Measurements from ENCODE around the gene MYRF.

Gene MYRF

GRCh38 chr11:61799665-61800284 is 47.3 kb downstream of the MYRF start:
- Histone ChIP-seq H3K36me3 (ENCODE audit: control insufficient read depth, insufficient read depth, low read length) (no peaks in the 10 kb centered on the region), H3K27me3 (ENCODE audit: control insufficient read depth, insufficient read depth, low read length) (no peaks in the 10 kb centered on the region), H3K4me1 (ENCODE audit: control insufficient read depth, insufficient read depth, low read length) (no peaks in the 10 kb centered on the region), H3K4me3 (ENCODE audit: low read length) (no peak overlapping the region), H3K9ac (ENCODE audit: low read length) (no peak overlapping the region), H3K9me3 (ENCODE audit: control insufficient read depth, low read length) (no peaks in the 10 kb centered on the region)

GRCh38 chr11:61800331-61801281 is 48.2 kb downstream of the MYRF start:
- Histone ChIP-seq H3K36me3 (ENCODE audit: control insufficient read depth, insufficient read depth, low read length) (no peaks in the 10 kb centered on the region), H3K4me3 (ENCODE audit: low read length) (no peak overlapping the region), H3K9ac (ENCODE audit: low read length) (no peak overlapping the region), H3K27me3 (ENCODE audit: control insufficient read depth, insufficient read depth, low read length) (no peaks in the 10 kb centered on the region), H3K4me1 (ENCODE audit: control insufficient read depth, insufficient read depth, low read length) (no peaks in the 10 kb centered on the region), H3K9me3 (ENCODE audit: control insufficient read depth, low read length) (no peaks in the 10 kb centered on the region)

- Histone ChIP-seq H3K9ac (ENCODE audit: low read length) (no peak overlapping the region), H3K27me3 (ENCODE audit: control insufficient read depth, insufficient read depth, low read length) (no peaks in the 10 kb centered on the region), H3K4me1 (ENCODE audit: control insufficient read depth, insufficient read depth, low read length) (no peaks in the 10 kb centered on the region), H3K4me3 (ENCODE audit: low read length) (no peak overlapping the region), H3K9me3 (ENCODE audit: control insufficient read depth, low read length) (no peaks in the 10 kb centered on the region), H3K36me3 (ENCODE audit: control insufficient read depth, insufficient read depth, low read length) (no peaks in the 10 kb centered on the region)
Measured at GRCh38 chr11:61802605-61803004, 50.2 kb downstream of the MYRF start.

- no peak overlapping the region for H3K4me3 ChIP-seq (ENCODE audit: low read length)
- no peaks in the 10 kb centered on the region for H3K36me3 ChIP-seq (ENCODE audit: control insufficient read depth, insufficient read depth, low read length)
- no peaks in the 10 kb centered on the region for H3K9me3 ChIP-seq (ENCODE audit: control insufficient read depth, low read length)
- no peak overlapping the region for H3K9ac ChIP-seq (ENCODE audit: low read length)
- H3K4me1 ChIP-seq (ENCODE audit: control insufficient read depth, insufficient read depth, low read length) = no peaks in the 10 kb centered on the region
- H3K27me3 ChIP-seq (ENCODE audit: control insufficient read depth, insufficient read depth, low read length) = no peaks in the 10 kb centered on the region
Measured at GRCh38 chr11:61803889-61804647, 51.6 kb downstream of the MYRF start.

GRCh38 chr11:61805146-61805545 is 52.7 kb downstream of the MYRF start:
- no peak overlapping the region for H3K4me3 ChIP-seq (ENCODE audit: low read length)
- no peaks in the 10 kb centered on the region for H3K27me3 ChIP-seq (ENCODE audit: control insufficient read depth, insufficient read depth, low read length)
- H3K36me3 ChIP-seq (ENCODE audit: control insufficient read depth, insufficient read depth, low read length) = no peaks in the 10 kb centered on the region

GRCh38 chr11:61806785-61807184 is 54.3 kb downstream of the MYRF start:
- H3K27me3 ChIP-seq (ENCODE audit: control insufficient read depth, insufficient read depth, low read length) = no peaks in the 10 kb centered on the region
- no peaks in the 10 kb centered on the region for H3K4me1 ChIP-seq (ENCODE audit: control insufficient read depth, insufficient read depth, low read length)
- no peaks in the 10 kb centered on the region for H3K9me3 ChIP-seq (ENCODE audit: control insufficient read depth, low read length)
- no peak overlapping the region for H3K9ac ChIP-seq (ENCODE audit: low read length)
- H3K4me3 ChIP-seq (ENCODE audit: low read length) = no peak overlapping the region
- H3K36me3 ChIP-seq (ENCODE audit: control insufficient read depth, insufficient read depth, low read length) = no peaks in the 10 kb centered on the region

More at GRCh38 chr11:61805146-61805545, 52.7 kb downstream of the MYRF start:
- Histone ChIP-seq H3K4me1 (ENCODE audit: control insufficient read depth, insufficient read depth, low read length) (no peaks in the 10 kb centered on the region), H3K9me3 (ENCODE audit: control insufficient read depth, low read length) (no peaks in the 10 kb centered on the region), H3K9ac (ENCODE audit: low read length) (no peak overlapping the region)

GRCh38 chr11:61810671-61811175 is 58.3 kb downstream of the MYRF start:
- Histone ChIP-seq H3K9me3 (ENCODE audit: control insufficient read depth, low read length) (no peaks in the 10 kb centered on the region), H3K36me3 (ENCODE audit: control insufficient read depth, insufficient read depth, low read length) (no peaks in the 10 kb centered on the region), H3K4me1 (ENCODE audit: control insufficient read depth, insufficient read depth, low read length) (peaks cover 16% of the 10 kb centered on the region), H3K9ac (ENCODE audit: low read length) (no peak overlapping the region), H3K27me3 (ENCODE audit: control insufficient read depth, insufficient read depth, low read length) (peaks cover 5% of the 10 kb centered on the region), H3K4me3 (ENCODE audit: low read length) (no peak overlapping the region)

- Histone ChIP-seq H3K9me3 (ENCODE audit: control insufficient read depth, low read length) (no peaks in the 10 kb centered on the region), H3K36me3 (ENCODE audit: control insufficient read depth, insufficient read depth, low read length) (no peaks in the 10 kb centered on the region), H3K4me3 (ENCODE audit: low read length) (no peak overlapping the region), H3K4me1 (ENCODE audit: control insufficient read depth, insufficient read depth, low read length) (peaks cover 23% of the 10 kb centered on the region), H3K27me3 (ENCODE audit: control insufficient read depth, insufficient read depth, low read length) (peaks cover 13% of the 10 kb centered on the region), H3K9ac (ENCODE audit: low read length) (no peak overlapping the region)
Measured at GRCh38 chr11:61811831-61812230, 59.4 kb downstream of the MYRF start.

- Histone ChIP-seq H3K4me3 (ENCODE audit: low read length) (no peak overlapping the region), H3K9me3 (ENCODE audit: control insufficient read depth, low read length) (no peaks in the 10 kb centered on the region), H3K4me1 (ENCODE audit: control insufficient read depth, insufficient read depth, low read length) (peaks cover 23% of the 10 kb centered on the region), H3K27me3 (ENCODE audit: control insufficient read depth, insufficient read depth, low read length) (peaks cover 18% of the 10 kb centered on the region), H3K9ac (ENCODE audit: low read length) (no peak overlapping the region), H3K36me3 (ENCODE audit: control insufficient read depth, insufficient read depth, low read length) (no peaks in the 10 kb centered on the region)
Measured at GRCh38 chr11:61812736-61813411, 60.4 kb downstream of the MYRF start.

- peak overlapping the region; percentile 68 for H3K4me3 ChIP-seq (ENCODE audit: low read length)
- H3K9ac ChIP-seq (ENCODE audit: low read length) = peak overlapping the region; percentile 73
- peaks cover 24% of the 10 kb centered on the region for H3K27me3 ChIP-seq (ENCODE audit: control insufficient read depth, insufficient read depth, low read length)
- no peaks in the 10 kb centered on the region for H3K36me3 ChIP-seq (ENCODE audit: control insufficient read depth, insufficient read depth, low read length)
- H3K9me3 ChIP-seq (ENCODE audit: control insufficient read depth, low read length) = no peaks in the 10 kb centered on the region
- peaks cover 23% of the 10 kb centered on the region for H3K4me1 ChIP-seq (ENCODE audit: control insufficient read depth, insufficient read depth, low read length)
Measured at GRCh38 chr11:61814247-61814957, 62.0 kb downstream of the MYRF start.
